GM18951 (cell line): ENCODE data around the gene BUD13.
"Not testable (repeated sequence)": the region's sequence is repeated elsewhere in the genome, so short reads cannot be mapped to it uniquely, and the experiment has no call there.

Experiments used
- POLR2A ChIP-seq: IDR thresholded peaks from 4 replicates; pipeline ENCODE4 v1.6.1; 2011; ENCODE audit warnings: mild to moderate bottlenecking; ENCODE audit not compliant: insufficient read length, insufficient read depth; ENCODE audit errors: extremely low read depth
- in situ Hi-C: fragments of 300-500 bp; cut with MboI; formaldehyde crosslinking; loops from one replicate; pipeline ENCODE4 v1.12.0; 2022; ENCODE audit warnings: low sequenced_read_pairs, mixed read lengths, inconsistent platforms; ENCODE audit not compliant: unreplicated experiment

The BUD13 gene

GRCh38 chr11:116772443-116773202, at the start of gene BUD13:
BUD13 (minus strand) TSS chr11:116772987; CDS start chr11:116772964, 23 bp downstream.
- peak; percentile 89 for TF ChIP-seq POLR2A
- in situ Hi-C loops = no loop called here

- in situ Hi-C loops = no loop called here
- TF ChIP-seq POLR2A = no peak
Measured at GRCh38 chr11:116822575-116822974, 49.8 kb upstream of the BUD13 start.

GRCh38 chr11:116821050-116821918, 48.5 kb upstream of the BUD13 start:
- TF ChIP-seq POLR2A = no peak
- in situ Hi-C loops = no loop called here

GRCh38 chr11:116819049-116819448, 46.3 kb upstream of the BUD13 start:
- in situ Hi-C loops = no loop called here
- TF ChIP-seq POLR2A = no peak

GRCh38 chr11:116814502-116814901, 41.7 kb upstream of the BUD13 start:
- TF ChIP-seq POLR2A = no peak
- in situ Hi-C loops = no loop called here

GRCh38 chr11:116813781-116814471, 41.1 kb upstream of the BUD13 start:
- no peak for TF ChIP-seq POLR2A
- in situ Hi-C loops = no loop called here

- no peak for TF ChIP-seq POLR2A
- in situ Hi-C loops = no loop called here
Measured at GRCh38 chr11:116813170-116813569, 40.4 kb upstream of the BUD13 start.

GRCh38 chr11:116812109-116812508, 39.3 kb upstream of the BUD13 start:
- in situ Hi-C loops = no loop called here

GRCh38 chr11:116811194-116811593, 38.4 kb upstream of the BUD13 start:
- in situ Hi-C loops = no loop called here
- TF ChIP-seq POLR2A = no peak

More at GRCh38 chr11:116812109-116812508, 39.3 kb upstream of the BUD13 start:
- TF ChIP-seq POLR2A = no peak

GRCh38 chr11:116808262-116809175, 35.7 kb upstream of the BUD13 start:
- in situ Hi-C loops = no loop called here
- TF ChIP-seq POLR2A = no peak

- TF ChIP-seq POLR2A = no peak
- in situ Hi-C loops = no loop called here
Measured at GRCh38 chr11:116807601-116808261, 34.9 kb upstream of the BUD13 start.

GRCh38 chr11:116804001-116804400, 31.2 kb upstream of the BUD13 start:
- in situ Hi-C loops = no loop called here
- TF ChIP-seq POLR2A = no peak

GRCh38 chr11:116801662-116802061, 28.9 kb upstream of the BUD13 start:
- in situ Hi-C loops = not testable (repeated sequence)
